HG02678 (cell line): ENCODE measurements around the gene TOX2.

Experiments used
- ATAC-seq: cut with Tn5 transposase; IDR thresholded peaks from one replicate; pipeline ENCODE4 v1.9.1; 2021; ENCODE audit warnings: mild to moderate bottlenecking, moderate library complexity; ENCODE audit not compliant: unreplicated experiment

TOX2 gene

DNA sequence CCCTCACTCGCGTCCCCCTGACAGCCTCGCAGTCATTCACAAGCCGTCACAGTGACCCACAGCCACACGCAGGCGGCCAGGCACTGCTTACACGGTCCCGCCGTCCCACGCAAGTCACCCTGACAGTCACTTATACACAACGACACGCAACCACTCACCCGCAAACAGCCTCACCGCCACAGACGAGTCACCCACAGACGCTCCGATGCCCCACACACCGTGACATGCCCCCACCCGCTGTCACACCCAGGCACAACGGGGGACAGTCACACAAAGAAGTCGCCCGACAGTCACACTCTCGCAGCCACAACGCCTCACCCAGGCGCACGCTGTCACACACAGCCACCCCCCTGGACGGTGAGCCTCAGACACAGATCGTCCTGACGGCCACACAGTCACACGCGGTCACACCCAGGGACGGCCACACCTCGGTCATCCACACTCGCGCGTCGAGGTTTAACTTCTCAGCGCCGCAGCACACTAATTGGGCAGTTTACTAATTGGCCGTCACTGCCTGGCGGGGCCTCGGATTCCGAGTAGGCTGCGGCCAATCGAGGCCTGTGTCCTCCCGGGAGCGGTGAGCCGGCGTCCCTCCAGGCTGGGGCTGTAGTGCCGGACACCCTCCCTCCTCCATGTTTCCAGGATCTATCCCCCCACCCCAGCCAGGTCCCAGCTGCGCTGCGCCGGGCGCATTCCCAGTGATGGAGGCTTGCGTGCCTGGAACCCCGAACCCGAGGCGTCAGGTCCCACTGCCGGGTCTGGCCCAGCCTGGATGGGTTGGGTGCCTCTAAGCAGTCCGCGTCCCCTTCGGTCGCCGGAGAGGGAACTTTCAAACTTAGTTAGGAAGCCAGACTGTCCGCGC is 790 bp downstream of the TOX2 start:
- ATAC-seq: no peak

DNA sequence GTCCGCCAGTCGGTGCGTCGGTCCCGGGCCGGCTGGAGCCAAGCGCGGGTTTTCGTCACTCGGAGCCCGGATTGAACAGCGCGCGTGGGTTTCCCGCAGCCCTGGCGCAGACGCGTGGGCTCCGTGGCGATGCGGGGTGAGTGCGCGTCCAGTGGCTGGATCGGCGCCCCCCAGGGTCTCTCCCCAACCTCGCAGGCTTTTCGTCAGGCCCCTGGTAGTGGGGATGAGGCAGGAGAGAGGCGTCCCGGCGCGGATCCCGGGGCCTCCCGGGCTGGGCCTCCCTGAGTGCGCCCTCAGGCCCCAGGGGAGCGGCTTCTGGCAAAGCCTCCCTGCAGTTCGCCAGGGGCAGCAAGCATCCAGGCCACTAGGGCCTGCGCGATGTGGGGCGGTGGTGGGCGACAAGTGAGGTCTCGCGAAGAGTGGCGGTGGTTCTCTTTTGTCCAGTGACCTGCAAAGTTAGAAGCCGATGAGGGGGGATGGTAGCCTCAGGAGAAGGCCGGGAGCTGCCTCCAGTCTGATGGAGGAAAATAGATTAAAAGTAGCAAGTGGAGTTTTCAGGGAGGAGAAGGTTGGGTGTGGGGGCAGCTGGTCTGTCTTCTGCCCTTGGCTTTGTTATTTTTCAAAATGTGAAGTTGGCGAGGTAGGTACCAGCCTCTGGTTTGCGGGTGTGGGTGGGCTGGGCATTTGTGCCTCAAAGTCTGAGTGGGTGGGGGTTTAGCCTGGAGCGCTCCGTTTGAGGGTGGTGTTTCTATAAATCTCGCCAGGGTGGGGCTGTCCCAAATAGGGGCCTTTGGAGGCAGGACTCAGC is 1.6 kb downstream of the TOX2 start:
- no peak for ATAC-seq

DNA sequence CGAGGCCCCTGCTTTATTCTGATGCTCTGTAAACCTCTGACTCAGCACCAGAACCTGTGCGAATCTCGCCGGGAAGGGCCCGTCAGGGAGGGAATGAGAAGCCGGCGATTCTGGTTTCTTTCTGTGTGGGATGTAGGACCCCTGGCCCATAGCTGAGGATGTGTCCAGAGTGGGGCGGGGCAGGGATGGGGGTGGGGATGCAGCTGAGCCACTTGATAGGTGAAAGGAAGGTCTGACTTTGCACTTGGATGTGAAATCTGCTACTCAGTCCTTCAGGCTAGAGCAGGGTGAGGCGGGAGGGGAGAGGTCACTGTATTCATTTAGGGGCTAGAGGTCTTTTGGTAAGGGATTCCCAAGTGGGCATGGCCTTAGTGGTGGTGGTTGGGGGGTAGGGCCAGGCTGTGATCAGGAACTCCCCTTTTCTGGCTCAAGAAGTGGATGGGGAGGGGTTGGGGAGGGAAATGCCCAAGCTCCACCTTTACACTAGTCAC is 2.3 kb downstream of the TOX2 start:
- no peak for ATAC-seq

- no peak for ATAC-seq
These were observed 2.7 kb downstream of the TOX2 start for GRCh38 chr20:43917380-43917779.

DNA sequence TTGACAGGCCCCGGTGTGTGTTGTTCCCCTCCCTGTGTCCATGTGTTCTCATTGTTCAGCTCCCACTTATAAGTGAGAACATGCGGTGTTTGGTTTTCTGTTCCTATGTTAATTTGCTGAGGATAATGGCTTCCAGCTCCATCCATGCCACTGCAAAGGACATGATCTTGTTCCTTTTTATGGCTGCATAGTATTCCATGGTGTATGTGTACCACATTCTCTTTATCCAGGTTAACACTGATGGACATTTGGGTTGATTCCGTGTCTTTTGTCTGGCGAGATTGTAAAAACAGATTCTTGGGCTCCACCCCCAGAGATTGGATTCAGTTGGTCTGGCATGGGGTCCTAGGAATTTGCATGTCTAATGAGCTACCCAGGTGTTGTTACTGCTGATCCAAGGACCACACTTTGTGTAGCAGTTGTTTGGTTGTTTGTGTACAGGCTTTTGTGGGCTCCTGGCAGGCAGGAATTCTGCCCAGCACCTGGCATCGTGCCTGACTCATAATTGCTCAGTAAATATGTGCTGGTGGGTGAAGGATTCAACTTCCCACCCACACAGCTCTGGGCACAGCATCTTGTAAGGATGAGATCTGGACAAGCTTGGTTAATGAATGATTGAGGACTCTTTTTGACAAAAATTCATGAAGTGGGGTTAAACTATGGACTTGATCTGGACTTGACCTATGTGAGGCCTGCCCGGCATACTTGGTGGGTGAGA is 5.2 kb downstream of the TOX2 start:
- ATAC-seq: no peak

- ATAC-seq: no peak
These were observed 6.1 kb downstream of the TOX2 start for GRCh38 chr20:43920797-43921196.

- no peak for ATAC-seq
These were observed 6.7 kb downstream of the TOX2 start for GRCh38 chr20:43921227-43921780.

DNA sequence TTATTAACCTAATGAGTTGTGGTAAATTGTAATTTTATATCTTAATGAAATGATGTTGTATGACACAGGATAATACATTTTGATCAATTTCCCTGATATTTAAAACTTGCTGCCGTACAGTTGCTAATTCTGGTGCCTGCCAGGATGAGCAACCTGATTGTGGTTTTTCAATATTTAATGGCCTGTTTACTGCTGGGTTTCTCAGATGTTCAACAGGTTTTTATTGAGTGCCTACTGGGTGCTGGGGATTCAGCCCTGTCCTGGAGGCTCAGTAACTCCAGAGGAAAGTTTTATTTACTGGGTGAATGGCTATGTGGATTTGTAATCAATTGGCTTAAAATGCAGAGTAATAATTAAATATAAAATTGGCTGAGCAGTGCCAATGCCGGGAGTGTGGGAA is 8.0 kb downstream of the TOX2 start:
- ATAC-seq: no peak

GRCh38 chr20:43923322-43923721 is 8.7 kb downstream of the TOX2 start:
- ATAC-seq: no peak

DNA sequence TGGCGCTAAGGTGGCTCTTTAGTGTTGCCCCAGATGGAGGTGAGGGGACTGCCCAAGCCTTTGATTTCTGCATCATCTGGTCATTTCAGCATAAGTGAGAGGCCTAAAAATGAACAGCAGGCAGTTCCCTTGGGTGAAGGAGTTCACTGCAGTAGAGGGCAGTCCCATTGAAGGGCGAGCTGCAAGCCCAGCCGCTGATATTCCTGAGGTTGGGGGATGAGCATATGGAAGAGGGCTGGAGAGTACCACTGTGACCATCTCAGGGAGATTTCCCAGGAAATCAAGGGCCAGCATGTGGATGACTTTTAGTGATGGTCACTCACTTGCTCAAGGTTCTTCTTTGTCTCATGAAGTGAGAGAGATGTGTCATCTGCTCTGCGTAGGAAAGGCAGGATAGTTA is 9.3 kb downstream of the TOX2 start:
- ATAC-seq: no peak

DNA sequence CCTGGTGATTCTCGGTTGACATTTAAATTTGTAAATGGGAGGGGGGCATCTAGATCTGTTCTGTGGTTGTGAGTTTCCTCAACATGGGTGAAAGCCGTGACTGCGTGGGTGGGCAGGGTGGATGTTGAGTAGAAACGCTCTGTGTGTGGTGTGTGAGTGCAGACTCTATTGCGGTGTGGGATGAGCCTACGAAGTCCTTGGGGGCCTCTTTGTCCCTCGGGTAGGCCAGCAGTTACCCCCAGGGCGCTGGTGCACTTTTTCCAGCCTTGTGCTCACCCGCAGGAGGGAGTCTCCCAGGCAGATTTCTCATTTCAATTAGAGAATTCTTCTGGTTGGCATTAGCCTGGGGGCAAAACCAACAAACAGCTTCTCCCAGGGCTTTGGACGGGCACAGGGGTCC is 10.6 kb downstream of the TOX2 start:
- ATAC-seq: no peak

- ATAC-seq: no peak
These were observed 11.1 kb downstream of the TOX2 start for GRCh38 chr20:43925801-43926200.

GRCh38 chr20:43926287-43927050 is 11.8 kb downstream of the TOX2 start:
- no peak for ATAC-seq

DNA sequence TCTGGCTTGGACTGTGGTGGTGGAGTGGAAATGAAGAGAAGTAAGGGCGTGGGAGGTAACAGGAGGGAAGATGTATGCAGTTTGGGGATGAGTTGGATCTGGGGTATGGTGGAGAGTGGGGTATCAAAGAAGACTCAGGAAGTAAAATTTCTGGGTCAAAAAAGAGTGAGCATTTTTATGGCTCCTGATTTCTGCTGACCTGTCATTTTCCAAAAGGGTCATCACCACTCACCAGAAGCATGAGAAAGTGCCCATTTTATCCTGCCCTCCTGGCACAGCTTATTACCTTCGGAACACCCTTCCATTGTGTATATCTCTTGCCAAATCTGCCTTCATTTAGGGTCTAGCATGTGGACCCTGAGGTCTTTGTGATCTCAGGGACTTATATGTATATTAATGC is 17.3 kb downstream of the TOX2 start:
- ATAC-seq: no peak

GRCh38 chr20:43934833-43935232 is 20.2 kb downstream of the TOX2 start:
- no peak for ATAC-seq

- no peak for ATAC-seq
These were observed 21.6 kb downstream of the TOX2 start for GRCh38 chr20:43936104-43936770.

DNA sequence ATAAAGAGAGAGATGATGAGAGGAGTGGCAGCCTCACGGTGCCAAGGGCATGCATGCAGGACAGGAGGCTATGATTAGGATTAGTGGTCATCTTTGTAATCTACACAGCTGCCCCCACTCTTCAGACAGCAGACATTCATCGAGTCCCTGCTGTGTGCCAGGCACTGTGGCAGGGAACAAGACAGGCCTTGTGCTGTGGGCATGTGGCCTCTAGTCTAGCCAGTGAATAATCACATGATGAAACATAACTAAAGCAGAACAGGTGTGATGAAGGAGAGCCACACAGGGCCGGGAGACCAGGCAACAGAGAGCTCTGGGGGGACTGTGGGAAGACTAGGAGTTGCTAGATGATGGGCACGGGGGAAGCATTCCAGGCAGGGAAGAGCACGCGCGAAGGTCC is 22.2 kb downstream of the TOX2 start:
- no peak for ATAC-seq

DNA sequence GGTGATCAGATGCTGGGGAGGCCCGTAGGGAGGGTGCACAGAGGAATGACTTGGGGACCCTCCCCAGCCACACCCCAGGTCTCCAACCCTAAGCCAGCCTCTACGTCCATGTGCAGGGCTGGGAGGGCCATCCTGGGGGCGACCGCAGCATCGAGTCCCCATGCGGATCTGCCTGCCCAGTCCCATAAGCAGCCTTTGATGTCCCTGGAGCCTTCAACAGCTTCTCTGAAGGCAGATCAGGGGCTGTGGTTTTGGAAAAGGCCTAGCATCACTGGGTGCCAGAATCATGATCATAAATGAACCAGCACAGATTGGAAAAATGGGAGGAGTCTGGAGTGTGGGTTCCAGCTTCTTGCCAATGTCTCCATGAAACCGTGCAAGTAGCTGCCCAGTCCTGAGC is 22.9 kb downstream of the TOX2 start:
- ATAC-seq: no peak

GRCh38 chr20:43938017-43938655 is 23.5 kb downstream of the TOX2 start:
- no peak for ATAC-seq
